Cardiac septum (tissue), 1 donor: ENCODE data around the gene C3. TPM values are rescaled to one million over a fixed set of nuclear protein-coding genes. Genes with fewer than 3 reads are reported as not detected.

ENCODE experiments used
- DNase-seq: peaks from one replicate; pipeline ENCODE4 v3.0.0-alpha.2; 2020; ENCODE audit warnings: low spot score
- intact Hi-C: fragments of 100-400 bp; cut with DNase I; formaldehyde crosslinking; loops from one replicate; pipeline ENCODE4 v1.14.0; 2022
- total RNA-seq: library from RNA; stranded (reverse); fragmentation: NEBNext Ultra II Directional; extraction: Animal tissue kit (Norgen Biotek cat#: 25700); gene quantifications from one replicate; pipeline ENCODE4 v1.2.1, GENCODE V29; 2021
- donor health status: DM: no; HTN: no; CAD: no.

Gene C3
- total RNA-seq, 1 donor from 2014 or later: 50.6 TPM

DNA sequence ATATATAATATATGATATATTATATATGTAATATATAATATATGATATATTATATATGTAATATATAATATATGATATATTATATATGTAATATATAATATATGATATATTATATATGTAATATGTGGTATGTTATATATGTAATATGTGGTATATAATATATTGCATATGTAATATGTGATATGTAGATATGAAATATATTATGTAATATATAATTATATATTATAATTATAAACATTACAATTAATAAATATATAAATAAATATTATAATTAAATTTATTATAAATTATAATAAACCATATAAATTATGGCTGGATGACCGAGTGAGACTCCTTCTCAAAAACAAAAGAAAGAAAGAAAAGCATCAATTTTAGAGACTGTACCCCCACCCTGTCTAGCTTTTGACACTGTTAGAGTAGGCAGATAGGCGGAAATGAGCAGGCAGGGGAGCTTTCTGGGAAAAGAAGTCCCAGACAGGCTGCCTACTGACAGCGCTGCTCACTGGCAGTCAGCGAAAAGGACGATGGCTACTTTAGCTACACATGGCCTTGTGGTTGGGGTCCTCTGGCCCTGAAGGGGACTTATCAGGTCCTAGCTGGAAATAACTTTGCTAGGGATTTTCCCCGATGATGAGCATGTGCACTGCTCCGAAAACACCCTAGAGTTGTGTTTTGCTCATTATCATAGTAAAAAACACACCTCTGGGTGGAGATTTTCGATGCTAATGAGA, 19.7 kb downstream of the C3 start:
- intact Hi-C loops: no loop called here
- no peak for DNase-seq

DNA sequence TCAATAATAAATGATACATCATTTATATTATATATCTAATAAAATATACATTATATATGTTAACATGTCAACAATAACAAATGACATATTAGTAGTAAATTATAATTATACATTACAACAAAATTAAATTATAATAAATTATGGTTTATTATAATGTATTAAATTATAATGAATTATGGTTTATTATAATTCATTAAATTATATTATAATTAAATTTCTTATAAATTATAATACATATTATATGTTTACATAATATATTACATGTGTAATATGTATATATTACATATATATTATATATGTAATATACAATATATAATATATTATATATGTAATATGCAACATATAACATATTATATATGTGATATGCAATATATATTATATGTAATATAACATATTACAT, 20.5 kb downstream of the C3 start:
- intact Hi-C loops: no loop called here
- DNase-seq: no peak

DNA sequence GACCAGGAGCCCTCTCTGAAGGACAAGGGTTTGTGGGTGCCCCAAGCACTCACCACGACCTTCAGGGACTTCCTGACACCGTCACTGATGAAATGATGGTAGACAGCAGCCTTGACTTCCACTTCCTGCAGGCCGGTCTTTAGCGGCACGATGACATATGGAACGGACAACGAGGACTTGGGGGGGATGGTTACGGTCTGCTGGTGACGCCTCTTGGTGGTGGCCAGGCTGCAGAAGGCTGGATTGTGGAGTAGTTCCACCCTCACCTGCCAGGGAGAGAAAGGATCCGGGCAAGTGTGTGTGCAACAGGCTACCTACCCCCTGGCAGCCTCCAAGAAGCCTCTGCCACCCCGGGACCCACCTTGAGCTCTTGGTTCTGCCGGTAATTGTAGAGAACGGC, 23.2 kb downstream of the C3 start:
- intact Hi-C loops: no loop called here
- DNase-seq: no peak

DNA sequence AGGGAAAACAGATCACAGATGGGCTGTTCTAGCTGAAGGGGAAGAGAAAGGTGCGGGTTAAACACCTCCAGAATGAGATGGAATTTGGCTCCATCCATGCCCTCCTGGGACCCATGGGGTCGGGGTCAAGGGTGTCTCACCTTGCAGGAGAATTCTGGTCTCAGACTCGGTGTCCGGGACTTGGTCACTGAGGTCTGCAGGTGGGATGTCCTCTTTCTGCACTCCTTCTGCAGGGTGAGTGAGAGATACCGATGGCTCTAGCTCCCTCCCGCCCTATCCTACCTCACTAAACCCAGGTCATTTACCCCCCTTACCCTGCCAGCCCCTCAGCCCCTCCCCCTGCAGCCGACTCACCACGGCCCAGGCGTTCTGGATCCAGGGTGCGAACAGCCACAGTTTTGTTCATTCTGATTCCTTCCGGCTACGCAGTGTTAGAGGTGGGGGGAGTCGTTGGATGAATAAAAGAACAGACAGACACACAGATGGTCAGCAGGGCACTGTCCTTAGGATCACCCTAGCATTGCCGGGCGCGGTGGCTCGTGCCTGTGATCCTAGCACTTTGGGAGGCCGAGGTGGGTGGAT, 24.1 kb downstream of the C3 start:
- intact Hi-C loops: no loop called here

DNA sequence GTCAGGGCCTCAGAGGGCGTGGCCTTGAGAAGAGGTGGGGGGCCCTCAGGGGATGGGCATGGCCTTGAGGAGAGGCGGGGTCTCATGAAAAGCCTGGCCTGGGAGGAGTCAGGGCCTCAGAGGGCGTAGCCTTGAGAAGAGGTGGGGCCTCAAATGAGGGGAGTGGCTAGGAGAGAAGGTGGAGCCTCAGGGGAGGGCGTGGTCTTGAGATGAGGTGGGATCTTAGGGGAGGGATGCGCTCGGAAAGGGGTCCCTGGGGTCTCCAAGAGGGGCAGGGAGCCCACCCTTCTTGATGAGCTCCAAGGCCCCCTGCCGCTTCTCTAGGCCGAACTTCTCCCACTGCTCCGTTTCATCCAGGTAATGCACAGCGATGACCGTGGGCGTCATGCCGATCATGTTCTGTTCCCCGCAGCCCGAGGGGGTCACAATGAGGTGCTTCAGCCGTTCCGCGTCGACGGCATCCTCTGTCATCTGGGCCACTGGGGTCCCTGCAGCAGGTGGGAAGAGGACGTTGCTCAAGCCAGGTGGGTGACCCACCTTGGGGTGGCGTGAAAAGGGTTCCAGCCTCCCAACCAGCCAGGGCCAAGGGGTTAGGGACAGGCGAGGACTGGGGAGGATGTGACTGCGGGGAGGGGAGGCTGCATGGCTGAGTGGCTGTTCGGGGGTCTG, 26.2 kb downstream of the C3 start:
- no peak for DNase-seq
- intact Hi-C loops: no loop called here

More for the DNA sequence above, 24.1 kb downstream of the C3 start:
- DNase-seq: no peak

DNA sequence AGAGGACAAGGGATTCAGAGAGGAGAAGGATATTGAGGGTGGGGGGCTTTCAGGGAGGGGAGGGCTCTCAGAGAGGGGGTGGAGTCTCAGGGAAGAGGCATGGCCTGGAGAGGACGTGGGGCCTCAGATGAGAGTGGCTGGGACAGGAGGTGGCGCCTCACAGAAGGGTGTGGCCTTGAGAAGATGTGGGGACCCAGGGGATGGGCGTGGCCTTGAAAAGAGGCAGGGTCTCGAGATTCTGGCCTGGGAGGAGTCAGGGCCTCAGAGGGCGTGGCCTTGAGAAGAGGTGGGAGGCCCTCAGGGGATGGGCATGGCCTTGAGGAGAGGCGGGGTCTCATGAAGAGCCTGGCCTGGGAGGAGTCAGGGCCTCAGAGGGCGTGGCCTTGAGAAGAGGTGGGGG, 26.8 kb downstream of the C3 start:
- intact Hi-C loops: no loop called here
- no peak for DNase-seq

DNA sequence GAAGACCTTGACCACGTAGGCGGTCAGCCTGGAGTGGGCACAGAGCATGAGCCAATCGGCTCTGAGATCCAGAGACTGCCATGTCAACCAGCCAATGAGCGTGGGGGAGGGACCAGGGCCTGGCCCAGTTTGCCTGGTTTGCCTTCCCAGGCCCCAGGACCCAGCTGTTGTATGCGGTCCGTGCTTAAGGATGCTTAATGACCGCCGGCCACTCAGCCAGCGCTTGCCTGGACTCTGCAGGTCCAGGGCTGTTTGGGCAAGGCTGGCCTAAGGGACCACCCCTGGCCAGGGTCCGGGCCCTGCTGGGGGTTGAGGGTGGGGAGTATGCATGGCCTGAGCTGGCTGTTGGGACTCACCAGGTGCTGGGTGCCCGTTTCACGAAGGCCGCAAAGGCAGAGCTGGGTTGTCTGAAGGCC, 27.4 kb downstream of the C3 start:
- intact Hi-C loops: no loop called here
- no peak for DNase-seq

DNA sequence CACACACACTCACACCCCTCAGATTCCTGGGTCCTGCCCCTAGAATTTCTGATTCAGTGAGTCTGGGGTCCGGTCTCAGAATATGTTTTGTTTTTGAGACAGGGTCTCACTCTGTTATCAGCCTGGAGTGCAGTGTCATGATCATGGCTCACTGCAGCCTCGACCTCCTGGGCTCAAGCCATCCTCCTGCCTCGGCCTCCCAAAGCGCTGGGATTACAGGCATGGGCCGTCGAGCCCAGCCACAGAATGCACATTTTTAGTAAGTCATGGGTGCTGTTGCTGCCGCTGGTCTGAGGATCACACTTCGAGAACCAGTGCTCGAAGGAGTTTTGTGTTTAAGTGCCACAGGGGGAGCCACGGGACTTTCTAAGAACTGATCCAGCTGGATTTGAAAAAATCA, 28.4 kb downstream of the C3 start:
- DNase-seq: no peak
- intact Hi-C loops: no loop called here

DNA sequence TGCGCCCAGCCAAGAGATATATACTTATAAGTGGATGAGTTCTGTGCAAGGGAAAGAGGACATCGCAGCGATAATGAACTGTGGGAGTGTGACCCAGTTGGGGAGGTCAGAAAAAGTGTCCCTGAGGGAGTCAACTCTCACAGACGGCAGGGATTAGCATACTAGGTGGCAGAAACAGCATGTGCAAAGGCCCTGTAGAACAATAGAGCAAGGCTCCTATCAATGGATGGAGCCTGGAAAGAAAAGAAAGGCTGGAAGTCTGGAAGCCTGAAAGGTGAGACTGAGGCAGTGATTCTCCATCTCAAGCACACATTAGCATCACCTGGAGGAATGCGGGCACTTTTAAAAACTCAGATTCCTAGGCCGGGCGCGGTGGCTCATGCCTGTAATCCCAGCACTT, 29.1 kb downstream of the C3 start:
- intact Hi-C loops: no loop called here

DNA sequence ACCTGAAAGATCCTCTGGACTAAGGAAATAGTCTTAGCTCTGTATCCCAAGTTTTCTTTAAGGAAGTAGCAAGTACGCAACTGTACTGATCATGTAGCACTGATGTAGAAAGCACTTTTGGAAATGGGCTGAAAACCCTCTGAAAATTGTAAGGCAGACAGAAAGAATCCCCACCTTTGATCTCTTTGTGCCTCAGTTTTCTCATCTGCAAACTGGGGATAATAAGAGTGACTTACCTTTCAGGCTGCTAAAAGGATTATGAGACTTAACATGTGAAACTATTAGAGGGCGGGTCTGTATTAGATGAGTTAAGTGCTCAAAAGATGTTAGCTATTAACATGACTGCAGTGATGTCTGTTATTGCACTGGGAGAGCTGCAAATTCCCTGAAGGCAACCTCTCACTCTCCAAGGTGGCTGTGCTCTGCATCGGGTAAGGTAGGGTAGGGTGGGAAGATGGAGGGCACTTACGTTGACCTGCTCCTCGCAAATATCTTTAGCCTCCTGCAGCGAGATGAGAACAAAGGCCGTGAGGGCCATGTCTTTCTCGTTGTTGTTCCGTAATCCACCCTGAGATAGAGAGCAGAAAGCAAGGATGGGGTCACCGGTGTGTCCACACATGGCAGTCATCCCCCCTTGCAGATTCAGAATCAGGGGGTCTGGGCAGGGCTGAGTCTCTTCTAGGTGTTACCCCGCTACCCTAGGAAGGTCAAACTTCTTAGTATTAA, 30.1 kb downstream of the C3 start:
- intact Hi-C loops: no loop called here
- no peak for DNase-seq

More for the DNA sequence above, 29.1 kb downstream of the C3 start:
- no peak for DNase-seq

DNA sequence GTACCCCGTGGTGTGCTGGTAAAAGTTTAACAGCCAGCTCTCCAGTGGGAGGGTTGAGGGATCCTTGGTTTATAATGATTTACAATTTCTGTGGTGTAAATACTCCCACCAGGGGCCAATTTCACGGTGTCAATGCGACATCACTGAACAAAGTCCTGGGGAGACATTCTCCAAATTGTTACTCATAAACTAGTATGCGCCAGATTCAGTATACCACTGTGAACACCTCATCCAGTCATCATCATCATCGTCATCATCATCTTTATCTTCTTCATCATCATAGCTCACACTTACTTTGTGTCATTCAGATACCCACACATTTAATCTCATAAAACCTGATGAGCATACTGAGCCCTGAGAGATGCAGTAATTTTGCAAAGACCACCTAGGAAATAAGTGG, 33.3 kb downstream of the C3 start:
- no peak for DNase-seq
- intact Hi-C loops: no loop called here

DNA sequence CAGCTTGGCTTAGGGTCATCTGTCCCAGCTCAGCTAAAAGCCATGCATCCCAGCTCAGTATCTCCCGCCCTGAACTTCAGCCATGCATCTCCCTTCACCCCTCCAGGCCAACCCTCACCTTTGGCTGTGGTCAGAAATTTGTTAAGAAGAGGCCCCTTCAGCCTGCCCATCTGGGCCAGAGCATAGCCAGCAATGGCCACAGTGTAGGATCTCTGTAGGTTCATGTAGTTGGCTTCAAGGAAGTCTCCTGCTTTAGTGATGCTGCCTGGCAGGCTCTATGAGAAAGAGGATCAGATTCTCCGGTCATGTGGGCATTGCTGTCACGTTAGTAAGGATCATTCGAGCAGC, 33.8 kb downstream of the C3 start:
- intact Hi-C loops: no loop called here
- no peak for DNase-seq

DNA sequence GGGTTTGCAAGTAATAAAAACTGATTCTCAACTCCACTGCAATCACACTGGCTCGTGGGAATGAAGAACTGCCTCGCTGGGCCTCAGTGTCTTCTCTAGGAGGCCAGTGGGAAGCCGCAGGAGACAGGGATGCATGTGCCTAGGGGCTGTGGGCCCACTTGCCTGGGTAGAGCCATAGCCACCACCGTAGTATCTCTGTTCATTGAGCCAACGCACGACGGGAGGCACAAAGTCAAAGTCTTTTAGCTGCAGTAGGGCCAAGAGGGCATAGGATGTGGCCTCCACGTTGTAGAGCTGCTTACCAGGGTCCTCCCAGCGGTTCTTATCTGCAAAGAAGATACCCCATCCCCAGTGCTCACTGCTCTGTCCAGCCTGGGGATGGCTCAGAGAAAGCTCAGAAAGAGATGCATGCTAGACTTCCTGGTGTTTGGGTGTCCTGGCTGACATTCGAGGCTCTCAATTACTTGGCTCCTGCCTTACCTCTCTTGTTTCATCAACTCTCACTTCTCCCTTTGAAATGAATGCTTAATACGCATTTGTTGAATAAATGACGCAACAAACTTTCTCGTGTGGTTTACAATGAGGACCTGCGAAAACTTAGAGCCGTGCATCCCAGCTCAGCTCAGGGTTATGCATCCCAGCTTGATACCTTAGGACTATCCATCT, 34.4 kb downstream of the C3 start:
- intact Hi-C loops: no loop called here
- no peak for DNase-seq

DNA sequence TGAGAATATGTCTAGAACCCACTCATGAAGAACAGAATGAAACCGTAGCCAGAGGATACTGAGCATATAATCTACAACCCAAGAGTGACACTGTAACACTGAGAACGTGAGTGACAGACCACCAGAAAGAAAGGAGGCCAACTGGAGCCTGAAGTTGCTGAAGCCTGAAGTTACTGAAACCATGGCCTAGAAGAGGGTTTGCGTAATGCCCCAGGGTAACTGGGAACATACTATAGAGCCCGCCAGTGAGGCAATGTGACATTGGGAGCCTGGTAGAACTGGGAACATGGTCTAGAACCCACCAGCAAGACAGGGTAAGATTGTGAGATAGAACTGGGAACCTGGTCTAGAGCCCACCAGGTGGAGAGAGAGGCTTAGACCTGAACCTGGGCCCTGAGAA, 35.0 kb downstream of the C3 start:
- intact Hi-C loops: no loop called here
- DNase-seq: no peak

DNA sequence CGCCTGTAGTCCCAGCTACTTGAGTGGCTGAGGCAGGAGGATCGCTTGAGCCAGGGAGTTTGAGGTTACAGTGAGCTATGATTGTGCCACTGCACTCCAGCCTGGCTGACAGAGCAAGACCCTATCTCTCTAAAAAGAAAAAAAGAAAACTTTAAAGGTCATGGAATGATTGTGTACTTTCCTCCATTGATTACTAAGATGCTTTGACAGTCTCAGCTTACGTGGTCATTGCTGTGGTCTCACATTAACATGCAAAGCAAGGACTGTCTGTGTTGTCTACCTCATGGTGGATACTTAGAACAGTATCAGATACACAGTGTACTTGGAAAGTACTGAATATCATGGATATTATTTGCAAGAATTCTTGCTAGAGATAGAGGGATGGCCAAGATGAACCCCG, 36.5 kb downstream of the C3 start:
- intact Hi-C loops: no loop called here
- no peak for DNase-seq

DNA sequence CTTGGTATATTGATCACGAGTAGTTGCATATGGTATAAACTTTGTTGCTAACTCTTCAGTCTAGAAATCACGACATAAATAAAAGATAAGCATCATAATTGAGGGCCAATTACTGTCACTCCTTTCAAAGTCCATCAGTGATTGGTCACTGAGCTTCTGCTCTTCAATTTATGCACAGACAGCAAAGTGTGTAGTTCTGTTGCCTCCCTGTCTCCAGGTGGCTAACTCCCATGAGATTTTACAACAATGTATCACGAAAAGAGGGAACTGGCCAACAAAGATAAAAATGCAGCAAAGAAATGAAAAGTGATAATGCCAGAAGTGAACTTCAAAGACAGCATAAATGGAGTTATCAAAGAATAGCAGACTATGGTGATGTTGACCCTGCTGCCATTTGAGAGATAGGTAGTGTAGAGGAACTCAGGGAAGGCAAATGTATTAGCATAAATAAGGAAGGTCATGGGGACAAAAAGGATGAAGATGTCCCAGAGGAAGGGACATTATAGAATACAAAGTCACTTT, 37.8 kb downstream of the C3 start:
- intact Hi-C loops: no loop called here
- no peak for DNase-seq

DNA sequence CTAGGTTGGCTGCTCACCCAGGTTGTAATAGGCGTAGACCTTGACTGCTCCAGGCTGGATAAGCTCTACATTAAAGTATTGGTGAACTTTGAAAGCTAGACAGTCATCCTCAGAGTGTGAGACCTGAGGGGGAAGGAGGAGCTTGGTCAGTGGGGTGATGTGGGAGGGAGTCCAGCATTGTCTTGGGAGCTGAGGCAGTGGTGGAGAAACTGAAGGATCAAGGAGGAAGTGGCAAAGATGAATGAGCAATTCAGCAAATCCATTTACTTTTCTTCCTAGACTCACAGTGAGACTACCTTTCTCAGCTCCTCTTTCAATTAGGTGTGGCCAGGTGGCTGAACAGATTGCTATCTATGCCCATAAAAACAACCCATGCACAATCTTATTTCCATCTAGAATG, 40.3 kb downstream of the C3 start:
- intact Hi-C loops: no loop called here
- DNase-seq: no peak

DNA sequence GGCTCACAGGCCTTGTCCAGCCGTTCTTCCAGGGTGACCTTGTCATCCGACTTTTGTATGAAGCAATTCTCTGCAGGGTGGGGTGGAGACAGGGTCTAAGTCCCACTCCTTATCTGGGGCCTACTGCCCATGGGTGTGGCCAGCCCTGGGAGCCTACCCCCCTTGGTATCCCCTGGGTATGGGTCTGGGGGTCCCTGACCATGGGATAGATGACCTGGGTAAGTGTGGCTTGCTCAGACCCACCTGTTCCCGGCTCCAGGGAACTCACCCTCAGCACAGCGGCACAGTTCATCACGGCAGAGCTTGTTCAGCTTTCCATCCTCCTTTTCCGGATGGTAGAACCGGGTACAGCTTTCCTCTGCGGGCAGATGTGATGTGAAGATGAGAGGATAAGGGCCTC, 41.3 kb downstream of the C3 start:
- no peak for DNase-seq
- intact Hi-C loops: no loop called here

DNA sequence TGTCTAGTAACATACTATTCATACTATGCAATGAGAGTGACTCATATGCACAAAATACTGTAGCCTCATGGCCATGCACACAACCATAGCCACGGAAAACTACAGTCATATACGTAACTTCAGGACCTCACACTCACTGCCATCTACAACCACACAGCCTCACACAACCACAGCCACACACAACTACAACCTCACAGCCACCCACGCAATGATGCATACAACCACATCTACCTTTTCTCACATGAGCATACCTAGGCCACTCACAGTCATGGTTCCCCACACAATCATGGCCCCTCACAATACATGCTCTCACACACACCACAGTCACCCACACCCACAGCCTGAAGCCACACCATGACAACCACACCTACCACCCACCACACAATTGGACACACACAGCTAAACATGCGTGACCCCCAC, 41.8 kb downstream of the C3 start:
- intact Hi-C loops: no loop called here
- no peak for DNase-seq
